Ramos (cell line): ENCODE data around the gene RAB27A.

Experiments used
- in situ Hi-C: fragments of 300-500 bp; cut with MboI; formaldehyde crosslinking; loops from one replicate; pipeline ENCODE4 v1.14.3; 2022; ENCODE audit warnings: low sequenced_read_pairs; ENCODE audit not compliant: unreplicated experiment

Gene RAB27A

DNA sequence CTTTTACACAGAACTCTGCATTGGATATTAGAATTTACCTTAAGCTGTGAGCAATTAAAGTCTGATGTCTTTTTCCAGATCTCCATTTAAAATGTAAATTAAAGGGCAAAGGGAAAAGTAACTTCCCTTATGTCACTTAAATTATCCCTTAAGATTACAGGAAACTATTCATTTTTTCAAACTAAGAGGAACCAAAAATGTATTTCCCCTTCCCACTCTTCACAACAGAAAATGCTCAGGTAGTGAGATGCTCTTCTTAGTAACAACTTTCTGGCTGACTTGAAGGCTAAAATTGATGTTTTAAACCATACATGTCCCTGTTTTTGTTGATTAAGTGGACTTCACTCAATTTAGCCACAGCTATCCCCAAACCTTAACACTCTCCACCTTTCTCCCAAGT lies 110.5 kb downstream of the RAB27A start:
- in situ Hi-C loops, result no loop called here

DNA sequence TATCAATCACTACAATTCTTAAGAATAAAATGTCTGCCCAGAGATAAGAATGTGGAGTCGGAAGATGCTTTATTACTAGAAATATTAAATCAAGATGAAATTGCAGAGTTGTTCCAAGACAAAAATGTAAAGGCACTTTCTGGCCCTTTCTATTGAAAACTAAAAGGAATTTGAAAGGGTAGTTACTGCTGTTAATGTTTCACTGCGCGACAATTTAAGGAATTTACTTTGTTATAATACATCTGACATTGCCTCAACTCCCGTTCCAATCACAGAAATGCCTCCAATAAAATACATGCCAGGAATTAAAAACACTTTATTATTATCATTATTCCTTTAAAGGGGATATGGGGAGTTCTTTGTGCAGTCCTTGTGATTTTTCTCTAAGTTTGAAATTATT lies 119.3 kb downstream of the RAB27A start:
- in situ Hi-C loops, result no loop called here

DNA sequence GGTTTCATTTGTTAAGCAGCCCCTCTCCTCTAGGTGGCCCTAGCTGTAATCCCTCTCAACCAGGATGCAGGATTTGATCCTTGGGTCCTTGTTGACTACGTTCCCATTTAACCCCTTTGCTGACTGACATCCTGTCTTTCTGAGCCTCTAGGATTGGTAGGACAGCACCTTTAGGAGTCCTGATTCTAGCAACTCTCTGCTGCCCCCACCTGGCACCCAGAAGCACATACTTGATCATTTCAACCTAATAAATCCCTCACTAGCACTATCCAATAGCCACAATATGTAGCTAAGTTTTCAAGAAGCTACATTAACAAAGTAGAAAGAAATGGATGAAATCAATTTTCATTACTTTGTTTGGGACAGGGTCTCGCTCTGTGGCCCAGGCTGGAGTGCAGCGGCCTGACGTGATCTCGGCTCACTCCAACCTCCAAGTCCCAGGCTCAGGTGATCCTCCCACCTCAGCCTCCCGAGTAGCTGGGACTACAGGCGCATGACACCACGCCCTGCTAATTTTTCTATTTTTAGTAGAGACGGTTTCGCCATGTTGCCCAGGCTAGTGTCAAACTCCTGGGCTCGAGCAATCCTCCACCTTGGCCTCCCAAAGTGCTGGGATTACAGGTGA lies 121.2 kb downstream of the RAB27A start:
- in situ Hi-C loops, result no loop called here

DNA sequence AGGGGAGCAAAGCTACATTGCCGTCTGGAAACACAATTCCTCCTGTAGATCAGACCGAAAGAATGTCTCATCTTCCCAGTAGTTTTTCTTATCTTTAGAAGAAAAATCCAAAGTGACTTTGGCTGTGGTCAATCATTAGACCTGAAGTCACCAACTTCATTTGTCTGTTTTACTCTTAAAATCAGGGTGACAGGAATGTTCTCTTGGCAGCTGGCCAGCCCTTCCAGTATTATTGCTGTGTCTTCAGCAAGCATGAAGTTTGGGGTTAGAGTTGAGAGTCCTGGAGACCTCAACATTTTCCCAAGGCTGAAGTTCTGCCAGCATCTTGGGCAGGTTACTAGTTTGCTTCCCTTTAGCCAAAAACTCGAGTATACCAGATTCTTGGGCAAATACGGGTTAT lies 125.3 kb downstream of the RAB27A start:
- in situ Hi-C loops, result no loop called here
